Karpas-422 (cell line): ENCODE measurements around the gene KLHL10. TPM values are rescaled to one million over a fixed set of nuclear protein-coding genes. Genes with fewer than 3 reads are reported as not detected.

Experiments used
- DNase-seq: peaks from one replicate; pipeline ENCODE4 v3.0.0-alpha.2; 2015
- H2AFZ ChIP-seq: fragments of 200-600 bp; sonication (generic); 2 replicates; pipeline ENCODE4 v1.6.1; 2014; ENCODE audit warnings: antibody characterized with exemption, low read length, mixed read lengths
- H3K27ac ChIP-seq: fragments of 200-600 bp; sonication (generic); 2 replicates; pipeline ENCODE4 v1.5.1; 2014; ENCODE audit warnings: mild to moderate bottlenecking, low read length, moderate library complexity
- H3K27me3 ChIP-seq: fragments of 200-600 bp; sonication (generic); 2 replicates; pipeline ENCODE4 v1.6.1; 2014; ENCODE audit warnings: low read length, mixed read lengths
- H3K36me3 ChIP-seq: fragments of 200-600 bp; sonication (generic); 2 replicates; pipeline ENCODE4 v1.6.1; 2014; ENCODE audit warnings: low read length, mixed read lengths; ENCODE audit not compliant: insufficient read depth
- H3K4me1 ChIP-seq: fragments of 200-600 bp; sonication (generic); 2 replicates; pipeline ENCODE4 v1.6.1; 2014; ENCODE audit warnings: mild to moderate bottlenecking, low read length, mixed read lengths
- H3K4me2 ChIP-seq: fragments of 200-600 bp; sonication (generic); 2 replicates; pipeline ENCODE4 v1.6.1; 2014; ENCODE audit warnings: low read length, low read depth, mild to moderate bottlenecking; ENCODE audit not compliant: poor library complexity, severe bottlenecking
- H3K4me3 ChIP-seq: fragments of 200-600 bp; sonication (generic); 2 replicates; pipeline ENCODE4 v1.5.1; 2014; ENCODE audit warnings: mild to moderate bottlenecking, antibody characterized with exemption, low read length, mixed read lengths
- H3K79me2 ChIP-seq: fragments of 200-600 bp; sonication (generic); 2 replicates; pipeline ENCODE4 v1.6.1; 2014; ENCODE audit warnings: mild to moderate bottlenecking, low read length, mixed read lengths
- H3K9ac ChIP-seq: fragments of 200-600 bp; sonication (generic); 2 replicates; pipeline ENCODE4 v1.6.0; 2014; ENCODE audit warnings: low read length
- H3K9me2 ChIP-seq: fragments of 200-600 bp; sonication (generic), shearing (Covaris generic); replicated peaks from 2 replicates; pipeline ENCODE4 v1.6.0; 2014; ENCODE audit warnings: mild to moderate bottlenecking, low read length, moderate library complexity; ENCODE audit not compliant: insufficient read depth
- H3K9me3 ChIP-seq: fragments of 300-700, 200-600 bp; sonication (generic); 2 replicates; pipeline ENCODE4 v1.6.1; 2014; ENCODE audit warnings: low read length, mixed read lengths
- H4K20me1 ChIP-seq: fragments of 200-600 bp; sonication (generic); 2 replicates; pipeline ENCODE4 v1.6.1; 2014; ENCODE audit warnings: mild to moderate bottlenecking, antibody characterized with exemption, low read length, low read depth; ENCODE audit not compliant: insufficient read depth
- total RNA-seq: library from RNA; depleted of rRNA; stranded (reverse); fragments of >200 nt; shearing (Covaris generic); gene quantifications from 2 replicates; pipeline ENCODE4 v1.2.3, GENCODE V29; 2014; ENCODE audit warnings: low replicate concordance

The KLHL10 gene
- total RNA-seq, 1 experiment from 2014 or later = not detected

DNA sequence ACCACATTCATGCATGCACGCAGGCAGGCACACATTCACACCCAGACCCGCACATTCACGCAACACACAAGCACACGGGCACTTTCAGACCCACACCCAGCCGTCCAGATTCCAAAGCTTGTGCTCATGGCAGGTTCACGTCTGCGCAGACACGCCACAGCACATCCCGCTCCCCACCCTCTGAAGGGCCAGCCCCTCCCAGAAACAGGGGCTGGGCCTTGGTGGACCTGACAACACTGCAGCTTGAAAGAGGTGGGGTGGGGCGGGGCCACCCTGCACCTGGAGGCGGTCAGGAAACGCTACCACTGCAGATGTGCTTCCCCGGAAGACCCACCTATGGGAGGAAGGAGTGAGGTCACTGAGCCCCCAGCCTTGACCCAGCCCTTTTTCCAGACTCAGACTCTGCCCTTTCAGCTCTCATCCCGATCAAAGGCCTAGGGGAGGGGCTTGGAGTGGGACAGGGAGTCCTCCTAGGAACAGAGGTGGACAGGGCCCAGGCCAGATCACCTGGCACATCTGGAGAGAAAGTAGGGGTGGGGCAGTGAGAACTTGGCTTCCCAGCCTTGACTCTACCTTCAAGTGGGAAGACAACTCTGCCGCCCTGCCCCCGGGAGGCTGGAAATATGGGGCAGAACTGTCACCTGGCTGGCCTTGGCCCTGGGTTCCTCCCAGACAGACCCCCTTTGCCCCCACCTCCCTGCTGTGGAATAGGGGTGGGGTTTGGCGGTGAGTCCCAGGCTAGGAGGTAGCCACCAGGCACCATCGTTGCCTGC, 36.8 kb upstream of the KLHL10 start:
- no peaks in the 10 kb centered on the region for H3K9me3 ChIP-seq
- H3K27me3 ChIP-seq = no peaks in the 10 kb centered on the region
- H3K4me3 ChIP-seq = no peak overlapping the region
- H3K4me2 ChIP-seq = no peak overlapping the region
- no peak overlapping the region for H2AFZ ChIP-seq
- peaks cover 10% of the 10 kb centered on the region for H3K4me1 ChIP-seq
- H3K27ac ChIP-seq = no peak overlapping the region
- no peaks in the 10 kb centered on the region for H3K9me2 ChIP-seq
- H3K9ac ChIP-seq = no peak overlapping the region
- H4K20me1 ChIP-seq = no peaks in the 10 kb centered on the region
- no peaks in the 10 kb centered on the region for H3K36me3 ChIP-seq
- H3K79me2 ChIP-seq = no peaks in the 10 kb centered on the region
- no peak for DNase-seq

DNA sequence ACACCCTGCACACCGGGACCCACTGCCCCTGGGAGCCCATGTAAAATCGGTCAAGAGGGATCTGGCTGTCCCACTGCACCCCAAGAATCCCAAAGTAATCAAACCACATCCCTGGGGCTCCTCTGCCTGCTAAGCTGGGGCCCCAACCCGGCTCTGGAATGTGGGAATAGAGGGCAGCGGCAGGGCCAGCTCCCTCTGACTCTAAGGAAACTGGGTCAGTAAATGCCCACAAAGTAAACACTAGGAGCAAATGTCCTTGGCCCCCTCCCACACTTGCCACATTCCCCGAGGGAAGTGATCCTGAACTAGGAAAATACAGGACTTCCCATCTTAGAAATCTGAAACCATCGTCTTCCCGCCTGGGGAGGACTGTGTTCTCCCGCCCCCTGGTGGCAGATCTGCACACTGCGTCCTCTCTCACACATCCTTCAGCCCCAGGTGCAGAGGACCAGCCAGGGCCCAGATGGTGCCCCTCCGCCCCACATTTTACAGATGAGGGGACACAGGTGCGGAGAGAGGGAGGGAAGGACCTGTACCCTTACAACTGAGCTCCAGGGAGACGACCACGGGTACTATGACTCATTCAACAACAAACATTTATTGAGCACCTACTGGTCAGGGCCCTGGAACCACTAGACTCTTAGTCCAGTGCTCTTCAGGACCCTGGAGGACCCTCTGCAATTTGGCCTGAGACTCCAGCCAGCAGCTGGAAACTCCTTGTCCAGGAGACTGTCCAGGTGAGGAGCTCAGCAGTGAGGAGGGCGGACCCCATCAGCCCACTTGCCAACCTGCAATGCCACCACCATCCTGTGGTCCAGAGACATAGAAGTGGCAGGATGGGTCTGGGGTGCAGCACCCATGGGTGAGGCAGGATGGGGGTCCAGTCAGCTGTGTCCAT, 36.0 kb upstream of the KLHL10 start:
- Histone ChIP-seq H3K36me3 (no peaks in the 10 kb centered on the region), H3K9me3 (no peaks in the 10 kb centered on the region), H3K4me2 (no peak overlapping the region), H2AFZ (no peak overlapping the region), H3K4me1 (peaks cover 10% of the 10 kb centered on the region), H3K4me3 (no peak overlapping the region), H3K27me3 (no peaks in the 10 kb centered on the region), H3K27ac (no peak overlapping the region), H3K79me2 (no peaks in the 10 kb centered on the region), H3K9me2 (no peaks in the 10 kb centered on the region), H3K9ac (no peak overlapping the region), H4K20me1 (no peaks in the 10 kb centered on the region)
- DNase-seq = peak; percentile 87

DNA sequence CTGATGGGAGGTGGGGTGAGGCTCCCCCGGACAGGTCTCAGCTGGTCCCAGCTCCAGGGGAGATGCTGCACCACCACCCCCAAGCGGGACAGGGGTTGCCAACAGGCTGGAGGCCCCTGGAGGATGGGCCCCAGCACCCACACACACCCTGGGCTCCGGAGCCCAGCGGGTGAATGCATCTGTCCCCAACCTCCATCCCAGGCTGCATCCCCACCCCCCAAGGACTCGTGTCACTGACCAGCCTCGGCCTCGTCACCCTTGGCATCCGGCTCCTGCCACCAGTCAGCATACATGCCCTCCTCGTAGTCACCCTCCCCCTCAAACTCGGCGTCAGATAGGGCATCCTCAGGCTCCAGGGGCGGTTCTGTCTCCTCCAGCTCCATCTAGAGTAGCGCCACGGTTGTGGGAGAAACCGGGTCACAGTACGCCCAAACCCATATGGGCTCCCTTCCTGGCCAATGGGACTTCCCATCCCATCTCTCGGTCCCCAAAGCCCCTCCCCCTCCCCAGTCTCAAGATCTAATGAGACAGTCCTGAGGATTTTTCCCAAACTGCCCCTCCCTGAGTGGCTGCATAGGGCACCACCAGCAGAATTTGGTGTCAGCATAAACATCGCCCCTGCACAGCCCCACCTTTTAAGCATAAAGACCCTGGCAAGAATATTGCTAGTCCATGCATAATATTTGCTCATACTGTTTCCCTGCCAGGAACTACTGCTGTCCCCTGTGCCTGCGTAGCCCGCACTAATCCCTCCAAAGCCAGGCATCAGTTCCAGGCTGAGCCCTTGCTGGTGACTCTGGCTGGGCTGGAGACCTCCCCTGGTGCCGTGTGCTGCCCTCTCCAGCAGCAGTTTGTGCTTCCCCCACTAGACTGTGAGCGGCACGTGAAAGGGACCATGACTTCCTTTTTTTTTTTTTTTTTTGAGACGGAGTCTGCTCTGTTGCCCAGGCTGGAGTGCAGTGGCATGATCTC, 34.3 kb upstream of the KLHL10 start:
- H3K27ac ChIP-seq = no peak overlapping the region
- peak overlapping the region; percentile 93; the same call in 1 of the 2 replicates for H2AFZ ChIP-seq
- peak; percentile 80 for DNase-seq

DNA sequence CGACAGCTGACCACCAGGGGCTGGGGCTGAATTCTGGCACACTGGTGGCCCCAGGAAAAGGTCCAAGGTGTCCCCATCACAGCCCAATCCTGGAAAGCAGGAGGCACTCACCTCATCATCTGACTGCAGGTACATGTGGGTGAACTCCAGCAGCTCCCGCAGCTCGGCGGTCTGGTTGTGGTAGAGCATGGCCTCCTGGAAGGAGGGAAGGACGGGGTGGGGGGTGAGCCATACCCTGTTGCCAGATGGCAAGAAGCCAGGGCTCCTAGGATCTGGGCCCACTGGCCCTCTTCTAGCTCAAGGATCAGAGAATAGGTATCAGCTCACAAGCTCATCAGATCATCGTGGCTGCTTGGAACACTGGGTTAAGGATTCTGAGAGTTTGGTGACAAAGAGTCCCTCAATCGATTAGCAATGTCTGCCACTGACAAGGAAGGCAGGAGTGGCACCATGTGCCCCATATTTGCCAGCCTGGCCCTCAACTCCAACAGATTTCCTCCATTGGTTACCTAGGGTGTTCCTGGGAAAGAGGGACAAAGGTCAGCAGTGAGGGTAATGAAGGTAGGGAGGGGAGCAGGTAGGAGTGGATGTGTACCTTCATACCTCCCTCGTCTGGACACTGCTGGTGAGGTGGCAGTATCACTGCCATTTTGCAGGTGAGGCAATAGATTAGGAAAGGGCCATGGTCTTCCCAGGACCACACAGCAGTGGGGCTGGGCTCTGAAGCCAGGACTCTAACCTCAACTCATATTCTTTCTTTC, 30.8 kb upstream of the KLHL10 start:
- no peaks in the 10 kb centered on the region for H3K36me3 ChIP-seq
- H2AFZ ChIP-seq = no peak overlapping the region
- no peaks in the 10 kb centered on the region for H4K20me1 ChIP-seq
- DNase-seq = no peak
- no peaks in the 10 kb centered on the region for H3K27me3 ChIP-seq
- no peaks in the 10 kb centered on the region for H3K79me2 ChIP-seq
- H3K9ac ChIP-seq = no peak overlapping the region
- H3K9me2 ChIP-seq = no peaks in the 10 kb centered on the region
- no peaks in the 10 kb centered on the region for H3K9me3 ChIP-seq
- H3K4me2 ChIP-seq = no peak overlapping the region
- no peak overlapping the region for H3K4me3 ChIP-seq
- H3K4me1 ChIP-seq = peaks cover 13% of the 10 kb centered on the region
- no peak overlapping the region for H3K27ac ChIP-seq

More for the DNA sequence above, 34.3 kb upstream of the KLHL10 start:
- H3K27me3 ChIP-seq = no peaks in the 10 kb centered on the region
- no peaks in the 10 kb centered on the region for H3K9me2 ChIP-seq
- peak overlapping the region; percentile 41 for H3K9ac ChIP-seq
- H3K36me3 ChIP-seq = no peaks in the 10 kb centered on the region
- peak overlapping the region; percentile 37; the same call in 1 of the 2 replicates for H3K4me3 ChIP-seq
- H3K9me3 ChIP-seq = no peaks in the 10 kb centered on the region
- peaks cover 10% of the 10 kb centered on the region for H3K4me1 ChIP-seq
- no peaks in the 10 kb centered on the region for H4K20me1 ChIP-seq
- no peaks in the 10 kb centered on the region for H3K79me2 ChIP-seq
- peak overlapping the region; percentile 54 for H3K4me2 ChIP-seq

DNA sequence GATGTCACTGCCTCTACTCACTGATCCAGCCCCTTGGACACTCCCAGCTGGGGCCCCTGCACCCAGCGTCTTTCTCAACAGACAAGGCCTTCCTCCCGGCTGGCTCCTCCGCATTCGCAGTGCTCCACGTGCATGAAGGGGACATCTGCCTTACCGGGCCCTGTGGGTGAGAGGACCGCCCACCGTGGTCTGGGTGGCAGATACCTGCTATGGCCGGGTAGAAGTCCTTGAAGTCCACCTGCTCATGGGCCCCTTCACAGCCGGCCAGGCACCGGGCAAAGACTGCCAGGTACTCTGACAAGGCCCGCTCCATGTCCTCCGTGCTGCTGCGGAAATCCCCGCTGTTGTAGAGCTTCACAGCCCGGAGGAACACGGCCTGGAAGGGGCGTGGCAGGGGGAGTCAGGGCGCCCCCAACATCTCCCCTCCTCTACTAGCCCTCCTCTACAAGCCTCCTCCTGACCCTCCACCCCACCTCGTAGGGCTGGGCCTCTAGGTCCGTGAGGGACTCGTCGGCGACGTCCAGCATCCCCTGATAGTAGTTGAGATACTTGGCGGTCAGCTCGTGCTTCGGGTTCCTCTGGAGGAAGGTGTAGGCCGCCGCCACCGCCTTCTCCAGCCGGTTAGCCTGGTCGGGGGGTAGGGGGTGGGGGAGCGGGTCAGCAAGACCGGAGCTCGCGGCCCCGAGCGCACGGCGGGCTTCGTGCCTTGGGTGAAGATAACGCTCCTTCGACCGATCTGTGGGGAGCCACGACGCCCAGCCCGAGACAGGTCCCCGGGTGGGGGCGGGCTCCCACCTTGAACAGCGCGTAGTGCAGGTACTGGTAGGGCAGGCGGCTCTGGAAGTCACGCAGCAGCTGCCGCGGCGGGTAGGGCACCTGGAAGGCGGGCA, 26.7 kb upstream of the KLHL10 start:
- Histone ChIP-seq H3K4me2 (no peak overlapping the region), H3K9me2 (no peaks in the 10 kb centered on the region), H2AFZ (no peak overlapping the region), H3K9ac (no peak overlapping the region), H4K20me1 (no peaks in the 10 kb centered on the region), H3K79me2 (no peaks in the 10 kb centered on the region), H3K27ac (no peak overlapping the region), H3K36me3 (no peaks in the 10 kb centered on the region), H3K9me3 (no peaks in the 10 kb centered on the region), H3K4me3 (no peak overlapping the region), H3K27me3 (no peaks in the 10 kb centered on the region), H3K4me1 (peaks cover 12% of the 10 kb centered on the region)
- DNase-seq = no peak

DNA sequence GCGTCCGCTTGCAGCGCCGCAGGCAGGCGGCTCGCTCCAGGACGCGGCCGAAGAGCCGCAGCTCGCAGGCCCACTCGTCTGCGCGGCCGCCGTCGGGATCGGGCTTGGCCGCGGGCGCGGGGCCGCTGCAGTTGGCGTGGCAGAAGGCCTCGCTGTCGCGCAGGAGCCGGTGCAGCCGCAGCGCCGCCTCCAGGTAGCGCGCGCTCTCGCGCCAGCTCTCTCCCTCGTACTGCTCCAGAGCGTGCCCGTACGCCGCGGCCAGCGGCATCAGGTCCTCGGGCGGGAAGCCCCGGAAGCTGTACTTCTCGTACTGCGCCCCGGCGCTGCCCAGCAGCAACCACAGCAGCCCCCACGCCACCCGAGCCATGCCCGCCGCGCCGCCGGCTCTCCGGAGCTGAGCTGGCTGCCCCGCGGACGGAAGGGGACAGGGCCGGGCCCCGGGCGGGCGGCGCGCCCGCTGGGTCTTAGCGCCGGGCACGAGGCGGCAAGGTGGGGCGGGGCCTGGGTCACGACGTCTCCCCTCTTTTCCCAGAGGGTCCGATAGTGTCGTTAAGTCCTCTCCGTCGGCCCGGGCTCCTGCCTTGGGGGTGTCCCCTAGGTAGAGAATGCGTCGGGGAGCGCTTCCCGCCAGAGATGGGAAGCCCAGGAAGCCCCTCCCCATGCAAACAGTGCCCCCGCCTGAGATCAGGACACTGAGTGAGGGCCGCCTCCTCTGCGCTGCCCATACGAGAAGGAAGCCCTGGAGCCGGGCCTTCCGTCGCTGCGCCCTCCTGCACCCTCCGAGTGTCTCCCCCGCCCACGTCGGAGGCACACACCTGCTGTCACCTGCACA, 25.9 kb upstream of the KLHL10 start, which contains the start of gene P3H4:
Gene P3H4, minus strand, starts transcription at position 401 of the 832 bp plus-strand sequence. Its CDS starts 34 bp downstream, at position 367.
- Histone ChIP-seq H3K9ac (peak within 1 kb of the TSS; percentile 41), H3K4me1 (peaks cover 12% of the 10 kb centered on the region), H3K4me3 (peak within 1 kb of the TSS; percentile 47; the same call in 1 of the 2 replicates), H3K27me3 (no peaks in the 10 kb centered on the region), H2AFZ (peak within 1 kb of the TSS; percentile 60; the same call in 1 of the 2 replicates), H3K4me2 (peak within 1 kb of the TSS; percentile 71), H3K36me3 (no peaks in the 10 kb centered on the region), H3K9me2 (no peaks in the 10 kb centered on the region), H3K9me3 (no peaks in the 10 kb centered on the region), H3K27ac (no peak within 1 kb of the TSS), H4K20me1 (no peaks in the 10 kb centered on the region), H3K79me2 (no peaks in the 10 kb centered on the region)
- DNase-seq = peak; percentile 64
